Activated CD4-positive, alpha-beta T cell treated with anti-CD3 and anti-CD28 coated beads, Interleukin-2, amount 50 U/mL, for 48 hours (primary cell): ENCODE measurements around the gene GCN1.
A peak's percentile ranks its signal among the peaks of the same experiment; 100 is the strongest.
"Not testable (repeated sequence)": the region's sequence is repeated elsewhere in the genome, so short reads cannot be mapped to it uniquely, and the experiment has no call there.

Experiments
- DNase-seq, 2 experiments: peaks; one replicate each; pipeline ENCODE4 v3.0.0-alpha.2; 2020

Gene GCN1

GRCh38 chr12:120228291-120229070 is 34.0 kb upstream of the GCN1 start:
- DNase-seq = peak; percentile 93 to 95

- no peak for DNase-seq
Measured at GRCh38 chr12:120228041-120228290, 33.5 kb upstream of the GCN1 start.

GRCh38 chr12:120227233-120228040 is 32.9 kb upstream of the GCN1 start:
- DNase-seq = no peak

- DNase-seq = peak in 1 of 2 experiments; percentile 42
Measured at GRCh38 chr12:120225852-120226640, 31.5 kb upstream of the GCN1 start.

GRCh38 chr12:120225200-120225558 is 30.7 kb upstream of the GCN1 start:
- no peak for DNase-seq

- DNase-seq = no peak
Measured at GRCh38 chr12:120224304-120225199, 30.0 kb upstream of the GCN1 start.

GRCh38 chr12:120223458-120224303 is 29.2 kb upstream of the GCN1 start:
- no peak for DNase-seq

GRCh38 chr12:120222288-120222832 is 27.8 kb upstream of the GCN1 start:
- no peak for DNase-seq

- no peak for DNase-seq
Measured at GRCh38 chr12:120221576-120221900, 27.0 kb upstream of the GCN1 start.

GRCh38 chr12:120220838-120221575 is 26.5 kb upstream of the GCN1 start:
- DNase-seq = no peak

GRCh38 chr12:120218680-120219606 is 24.4 kb upstream of the GCN1 start:
- DNase-seq = no peak

GRCh38 chr12:120216742-120217605 is 22.5 kb upstream of the GCN1 start:
- DNase-seq = no peak

GRCh38 chr12:120215766-120216735 is 21.5 kb upstream of the GCN1 start:
- no peak for DNase-seq

- DNase-seq = no peak
Measured at GRCh38 chr12:120215357-120215735, 20.8 kb upstream of the GCN1 start.

GRCh38 chr12:120214626-120215356 is 20.3 kb upstream of the GCN1 start:
- no peak for DNase-seq

- DNase-seq = no peak
Measured at GRCh38 chr12:120213758-120214157, 19.2 kb upstream of the GCN1 start.

GRCh38 chr12:120213182-120213581 is 18.7 kb upstream of the GCN1 start:
- DNase-seq = not testable (repeated sequence)
